HK-2 (cell line): ENCODE results near the gene UEVLD.

Experiments used
- DNase-seq: peaks from one replicate; pipeline ENCODE4 v3.0.0-alpha.2; 2018; ENCODE audit not compliant: unreplicated experiment

UEVLD gene

DNA sequence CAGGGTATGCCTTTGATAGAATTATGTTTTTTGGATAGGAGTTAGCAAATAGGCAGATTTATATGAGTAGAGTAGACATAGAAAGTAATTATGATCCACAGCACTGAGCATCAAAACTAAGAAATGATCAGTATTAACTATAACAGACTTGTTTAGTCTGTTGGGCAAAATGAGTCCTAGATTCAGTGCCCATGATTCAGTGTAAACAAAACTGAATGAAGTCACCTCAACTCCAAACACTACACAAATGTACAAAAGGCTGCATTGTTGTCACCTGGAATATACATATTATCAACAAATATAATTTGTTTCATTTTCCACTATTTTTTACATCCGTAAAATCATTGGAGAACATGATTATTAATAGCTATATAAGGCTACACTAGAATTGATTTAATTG is 6.7 kb downstream of the UEVLD start:
- DNase-seq: no peak

DNA sequence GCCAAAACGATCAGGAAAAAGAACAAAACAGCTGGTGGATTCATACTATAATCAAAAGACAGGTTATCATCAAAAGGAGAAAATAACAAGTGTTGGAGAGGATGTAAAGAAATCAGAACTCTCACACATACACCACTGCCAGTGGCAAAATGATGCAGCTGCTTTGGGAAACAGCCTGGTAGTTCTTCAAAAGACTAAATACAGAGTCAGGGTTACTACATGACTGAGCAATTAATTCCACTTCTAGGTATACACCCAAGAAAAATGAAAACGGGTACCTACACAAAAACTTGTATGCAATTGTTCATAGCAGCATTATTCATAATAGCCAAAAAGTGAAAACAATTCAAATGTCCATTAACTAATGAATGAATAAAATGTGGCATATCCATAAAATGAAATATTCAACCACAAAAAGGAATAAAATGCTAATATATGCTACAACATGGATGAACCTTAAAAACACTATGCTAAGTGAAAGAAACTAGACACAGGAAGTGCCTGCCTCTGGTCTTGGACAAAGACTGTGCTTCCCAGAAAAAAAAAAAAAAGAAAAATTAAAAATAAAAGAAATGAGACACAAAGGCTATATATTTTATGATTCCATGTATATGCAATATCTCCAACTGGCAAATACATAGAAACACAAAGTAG is 8.3 kb downstream of the UEVLD start:
- no peak for DNase-seq

DNA sequence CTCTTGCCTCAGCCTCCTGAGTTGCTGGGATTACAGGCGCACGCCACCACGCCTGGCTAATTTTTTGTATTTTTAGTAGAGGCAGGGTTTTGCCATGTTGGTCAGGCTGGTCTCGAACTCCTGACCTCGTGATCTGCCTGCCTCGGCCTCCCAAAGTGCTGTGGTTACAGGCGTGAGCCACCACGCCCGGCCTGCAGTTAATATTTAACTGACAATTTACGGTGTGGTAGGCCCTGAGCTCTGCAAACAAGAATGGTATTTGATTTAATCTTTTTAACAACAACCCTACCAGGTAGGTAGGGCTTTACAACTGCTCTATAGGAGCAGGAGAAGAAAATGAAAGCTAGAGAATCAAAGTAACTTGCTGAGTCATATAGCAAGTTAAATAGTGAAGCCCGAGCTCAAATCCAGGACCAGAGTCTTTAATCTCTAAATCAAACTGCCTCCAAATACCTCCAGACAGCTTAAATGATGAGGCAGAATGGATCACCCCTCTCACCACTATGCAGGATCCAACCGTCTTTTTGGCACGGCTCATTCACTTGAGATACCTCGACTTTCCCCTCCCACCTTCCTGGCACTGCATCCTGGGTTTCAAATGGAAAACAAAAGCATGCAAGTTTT is 9.4 kb downstream of the UEVLD start:
- no peak for DNase-seq

DNA sequence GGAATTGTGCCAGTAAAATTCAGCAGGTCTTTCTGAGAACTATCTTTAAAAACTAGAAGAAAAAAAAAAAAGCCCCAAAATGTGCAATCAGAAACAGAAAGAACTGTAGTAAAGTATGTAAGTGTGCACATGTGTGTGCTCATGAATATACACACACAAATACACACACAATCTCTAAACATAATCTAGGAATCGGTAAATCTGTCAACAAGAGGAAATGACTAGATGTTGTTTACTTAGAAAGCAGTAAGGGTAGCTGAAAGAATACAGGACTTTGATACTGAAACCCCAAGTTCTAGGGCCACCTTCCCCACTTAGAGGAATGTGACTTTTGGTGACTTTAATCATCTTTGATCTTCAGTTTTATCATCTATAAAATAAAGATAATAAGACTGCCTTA is 13.2 kb downstream of the UEVLD start:
- no peak for DNase-seq

DNA sequence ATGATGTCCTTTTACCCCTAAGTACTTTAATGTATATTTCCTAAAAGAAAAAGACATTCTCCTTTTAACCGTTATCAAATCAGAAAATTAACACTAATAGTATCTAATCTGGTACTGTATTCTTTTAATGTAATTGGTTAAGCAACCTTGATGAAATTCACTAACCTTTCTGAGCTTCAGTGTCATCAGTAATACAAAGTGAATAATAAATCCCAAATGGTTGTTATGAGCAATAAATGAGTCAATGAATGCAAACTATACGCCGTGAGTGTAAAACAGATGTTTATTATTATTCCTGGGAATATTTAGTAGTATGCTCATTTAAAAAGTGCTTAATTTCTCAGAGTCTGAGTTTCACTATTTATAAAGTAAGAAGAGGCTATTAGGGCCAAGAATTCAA is 21.5 kb downstream of the UEVLD start:
- no peak for DNase-seq

DNA sequence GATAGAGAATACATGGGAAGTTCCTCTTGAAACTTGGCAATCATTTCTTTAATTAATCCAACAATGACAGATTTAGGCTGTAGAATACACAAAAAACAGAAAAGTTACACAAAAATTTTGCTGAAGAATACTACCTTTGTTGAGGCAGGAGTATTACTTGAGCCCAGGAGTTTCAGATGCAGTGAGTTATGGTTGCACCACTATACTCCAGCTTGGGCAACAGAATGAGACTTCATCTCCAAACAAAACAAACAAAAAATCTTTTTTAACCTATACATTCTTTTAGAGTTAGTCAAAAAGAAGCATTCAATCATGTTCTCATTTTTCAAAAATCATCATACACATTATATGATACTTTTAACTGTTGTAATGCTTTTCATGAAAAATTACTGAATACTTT is 22.1 kb downstream of the UEVLD start:
- no peak for DNase-seq

DNA sequence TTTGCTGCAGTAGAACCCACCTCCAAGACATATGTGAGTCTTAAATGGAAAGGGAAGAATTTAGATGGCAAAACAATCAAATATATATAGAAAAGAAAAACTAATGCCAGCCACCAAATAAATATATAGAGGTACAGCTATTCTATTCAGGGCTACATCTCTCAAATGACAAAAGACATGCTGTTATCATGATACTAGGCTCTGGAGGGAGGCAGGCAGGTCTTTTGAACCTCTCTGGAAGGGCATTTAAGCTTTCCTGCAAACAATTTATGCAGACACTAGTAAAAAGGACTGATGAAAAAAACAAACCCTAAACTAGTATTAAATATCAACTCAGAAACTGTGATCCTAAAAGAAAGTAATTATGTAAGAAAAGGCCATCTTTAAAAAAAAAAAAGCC is 24.4 kb downstream of the UEVLD start:
- DNase-seq: no peak

GRCh38 chr11:18563090-18563730 is 25.3 kb downstream of the UEVLD start:
- no peak for DNase-seq

- no peak for DNase-seq
These were observed 40.5 kb downstream of the UEVLD start for GRCh38 chr11:18548001-18548400.

DNA sequence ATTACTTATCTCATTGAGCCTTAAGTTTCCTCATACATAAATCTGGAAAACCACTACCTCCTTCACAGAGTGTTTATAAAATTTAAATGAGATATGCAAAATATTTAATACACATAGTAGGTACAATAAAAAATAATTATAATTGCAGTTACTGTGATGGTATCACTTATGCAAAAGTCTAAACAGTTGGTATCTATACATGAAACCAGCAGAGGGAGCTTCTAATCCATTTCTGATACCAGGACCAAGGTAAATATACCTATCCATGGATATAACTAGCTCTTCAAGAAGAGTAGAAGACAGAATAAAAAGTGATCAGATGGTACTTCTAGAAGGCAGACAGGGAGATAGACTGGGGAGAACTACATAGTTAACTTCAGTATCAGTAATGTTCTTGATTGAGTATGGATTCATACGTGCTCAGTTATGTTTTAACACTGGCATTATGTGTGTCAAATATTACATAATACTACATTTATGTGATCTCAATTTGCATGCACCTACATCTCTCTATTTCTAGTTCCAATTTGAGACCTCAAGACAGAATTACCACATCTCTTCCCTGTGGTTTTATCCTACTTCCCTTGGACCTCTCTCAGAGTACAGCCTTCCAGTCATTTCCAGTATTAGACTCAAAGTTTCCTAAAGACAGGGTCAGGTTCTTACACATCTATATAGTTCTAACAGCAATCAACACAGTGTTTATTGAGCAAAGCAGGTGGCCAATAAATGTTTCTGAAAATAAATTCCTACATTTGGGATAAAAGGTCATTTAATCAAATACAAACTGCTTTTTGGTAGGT is 48.1 kb downstream of the UEVLD start:
- no peak for DNase-seq

DNA sequence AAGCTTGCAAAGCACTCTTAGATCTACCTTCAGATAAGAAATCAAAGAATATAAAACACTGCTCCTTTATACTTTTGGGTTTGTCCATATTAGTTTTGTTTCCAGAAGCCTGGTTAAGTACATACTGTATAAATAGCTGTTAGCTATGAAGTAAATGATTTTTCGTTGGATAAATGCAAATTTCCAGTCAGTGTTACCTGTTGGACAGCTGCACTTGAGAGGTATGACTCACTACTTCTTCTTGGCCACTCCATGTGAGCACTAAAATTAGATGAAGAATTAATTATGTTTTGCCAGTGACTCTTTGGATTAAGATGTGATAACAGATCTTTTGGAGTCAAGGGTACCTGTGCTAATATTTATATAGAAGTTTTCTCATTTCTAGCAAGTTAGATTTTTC is 52.3 kb downstream of the UEVLD start:
- no peak for DNase-seq

- DNase-seq: no peak
These were observed 54.3 kb downstream of the UEVLD start for GRCh38 chr11:18534245-18534644.

- no peak for DNase-seq
These were observed 55.2 kb downstream of the UEVLD start for GRCh38 chr11:18533365-18533764.

GRCh38 chr11:18527512-18527911 is 61.0 kb downstream of the UEVLD start:
- no peak for DNase-seq

- DNase-seq: peak; percentile 89
These were observed 61.8 kb downstream of the UEVLD start, which contains the start of gene TSG101 for GRCh38 chr11:18526521-18527296. Gene TSG101 (minus strand): TSS chr11:18526942. CDS start chr11:18526816, 126 bp downstream.

DNA sequence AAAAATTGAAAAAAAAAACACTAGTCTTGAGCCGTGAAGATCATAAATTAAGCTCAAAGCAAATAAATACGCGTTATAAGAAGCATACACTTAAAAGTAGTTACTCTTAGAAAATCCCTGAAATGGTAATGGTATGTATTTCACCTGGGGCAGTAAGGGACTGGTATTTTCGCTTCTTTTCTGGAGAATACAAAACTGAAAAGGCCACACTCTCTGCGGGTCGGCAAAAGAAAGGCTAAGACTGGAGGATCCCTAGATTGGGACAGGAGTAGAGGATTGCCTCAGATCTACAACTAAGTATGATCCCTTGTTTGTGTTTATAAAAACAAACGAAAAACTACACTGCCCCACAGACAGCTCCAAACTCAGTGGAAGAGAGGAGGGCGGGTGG is 62.4 kb downstream of the UEVLD start:
- no peak for DNase-seq

DNA sequence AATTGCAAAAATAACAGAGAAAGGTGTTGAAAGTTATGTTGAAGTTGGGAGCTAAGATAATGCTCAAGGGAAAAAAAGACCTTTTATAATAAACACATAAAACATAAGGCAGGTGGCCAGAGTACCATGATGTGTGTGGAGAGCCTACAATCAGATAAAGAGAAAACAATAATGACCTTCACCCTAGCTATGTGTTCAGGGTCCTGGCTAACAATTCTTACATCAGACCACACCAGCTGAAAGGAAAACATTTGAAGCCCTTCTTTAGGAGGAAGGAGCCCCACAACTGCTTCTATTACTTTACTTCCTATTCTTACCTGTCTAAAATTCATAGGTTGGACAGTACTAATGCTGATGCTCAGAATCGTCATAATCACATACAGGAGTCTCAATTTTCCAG is 64.3 kb downstream of the UEVLD start:
- DNase-seq: no peak

DNA sequence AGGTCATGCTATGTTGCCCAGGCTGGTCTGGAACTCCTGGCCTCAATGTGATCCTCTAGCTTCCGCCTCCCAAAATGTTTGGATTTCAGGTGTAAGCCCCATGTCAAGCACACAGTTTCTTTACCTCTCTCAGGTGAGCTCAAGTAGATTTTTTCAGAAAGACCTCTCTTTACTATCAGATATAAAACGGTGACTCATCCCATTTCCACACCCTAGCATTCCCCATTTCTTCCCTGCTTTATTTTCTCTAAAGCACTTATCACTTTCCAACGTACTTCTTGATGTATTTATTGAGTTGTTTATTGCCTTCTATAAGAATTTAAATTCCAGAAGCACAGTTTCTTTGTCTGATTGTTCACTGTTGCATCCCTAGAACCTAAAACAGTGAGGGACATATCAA is 65.5 kb downstream of the UEVLD start:
- DNase-seq: no peak

DNA sequence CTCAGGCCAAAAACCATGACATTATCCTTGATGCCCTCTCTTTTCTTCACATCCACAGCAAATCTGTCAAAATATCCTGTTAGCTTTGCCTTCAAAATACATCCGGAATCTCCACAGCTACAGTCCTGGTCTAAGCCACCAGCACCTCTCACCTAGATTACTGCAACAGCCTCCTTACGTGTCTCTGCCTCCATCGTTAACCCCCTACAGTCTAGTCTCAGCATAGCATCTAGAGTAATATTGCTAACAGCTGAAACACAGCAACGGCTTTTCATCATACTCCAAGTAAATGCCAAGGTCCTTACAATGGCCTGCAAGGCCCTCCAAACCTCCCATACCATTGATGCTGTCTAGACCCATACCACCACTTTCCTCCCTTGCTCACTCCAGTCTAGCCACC is 66.1 kb downstream of the UEVLD start:
- DNase-seq: no peak

GRCh38 chr11:18521122-18521521 is 67.4 kb downstream of the UEVLD start:
- DNase-seq: no peak

GRCh38 chr11:18502352-18502751 is 86.2 kb downstream of the UEVLD start:
- no peak for DNase-seq

DNA sequence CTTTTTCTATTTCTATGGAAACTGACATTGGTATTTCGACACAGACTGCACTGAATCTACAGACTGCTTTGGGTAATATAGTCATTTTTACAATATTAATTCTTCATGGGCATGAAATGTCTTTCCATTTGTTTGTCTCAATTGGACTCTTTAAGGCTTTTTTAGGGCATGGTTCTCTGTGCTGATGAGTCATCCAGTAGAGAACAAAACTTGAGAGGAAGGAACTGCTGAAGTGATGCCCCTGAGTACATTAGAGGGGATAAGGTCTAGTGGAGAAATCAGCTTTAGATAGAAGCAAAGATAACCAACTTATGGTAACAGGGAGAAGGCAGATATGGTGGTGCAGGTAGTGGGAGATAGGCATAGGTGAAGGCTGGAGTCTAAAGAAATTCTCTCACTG is 86.9 kb downstream of the UEVLD start:
- no peak for DNase-seq
